Endothelial cell of umbilical vein (primary cell): ENCODE data around the gene LRP5. TPM values are rescaled to one million over a fixed set of nuclear protein-coding genes. Genes with fewer than 3 reads are reported as not detected.

Experiments
- BruUV-seq: library from RNA; stranded (reverse); fragments of 400-500 nt; replicated peaks from 2 replicates; lab custom pipeline; 2021; lab: Mats Ljungman, UMichigan
- CTCF ChIA-PET: fragments of 300-600, 350-600 bp; sonication (Branson Sonifier 250); formaldehyde crosslinking; loops from one replicate; lab custom pipeline; 2021; ENCODE audit warnings: antibody characterized with exemption, inconsistent platforms; lab: Charles Lee
- POLR2A ChIA-PET: fragments of 300-600, 350-600 bp; sonication (Branson Sonifier 250); formaldehyde crosslinking; loops from one replicate; lab custom pipeline; 2021; ENCODE audit warnings: antibody characterized with exemption, inconsistent platforms; lab: Charles Lee
- DNase-seq: peaks from one replicate; pipeline ENCODE4 v3.0.0-alpha.2; 2011; ENCODE audit warnings: low read depth, low spot score
- FAIRE-seq: peaks from 2 replicates; lab custom pipeline; 2011; peaks lifted over from hg19 to GRCh38; lab: Jason Lieb, UNC
- H2AFZ ChIP-seq: 2 replicates; pipeline ENCODE4 v1.6.0; 2012; ENCODE audit warnings: low read depth, low read length, control low read depth, inconsistent platforms
- H3K27ac ChIP-seq: 2 replicates; pipeline ENCODE4 v1.5.1; 2011; ENCODE audit warnings: low read depth, mild to moderate bottlenecking, control low read depth, low read length, moderate library complexity; ENCODE audit not compliant: insufficient read depth
- H3K27me3 ChIP-seq, 2 experiments: 2 replicates each; pipeline versions ENCODE4 v1.6.0 to v1.6.1; 2011; ENCODE audit warnings: low read length in 2 of 2, mixed read lengths in 1 of 2; ENCODE audit not compliant: control insufficient read depth in 2 of 2, insufficient read depth in 2 of 2
- H3K36me3 ChIP-seq, 2 experiments: 2 replicates in 1 of 2; 3 replicates in 1 of 2; pipeline ENCODE4 v1.5.1; 2011; ENCODE audit warnings: low read length in 2 of 2, mild to moderate bottlenecking in 1 of 2, moderate library complexity in 1 of 2; ENCODE audit not compliant: control insufficient read depth in 2 of 2, insufficient read depth in 2 of 2; ENCODE audit errors: extremely low read depth in 1 of 2
- H3K4me1 ChIP-seq: 3 replicates; pipeline ENCODE4 v1.5.1; 2011; ENCODE audit warnings: mild to moderate bottlenecking, low read length; ENCODE audit not compliant: control insufficient read depth, insufficient read depth; ENCODE audit errors: extremely low read depth
- H3K4me2 ChIP-seq: 2 replicates; pipeline ENCODE4 v1.6.1; 2011; ENCODE audit warnings: low read length, control low read depth, mixed read lengths; ENCODE audit not compliant: insufficient read depth
- H3K4me3 ChIP-seq, 3 experiments: fragments of 200-600 bp in 1 of 3; sonication (generic), shearing (Covaris generic) in 1 of 3; replicated peaks in 1 of 3; 2 replicates each; pipeline ENCODE4 v1.5.1; 2011 to 2016; ENCODE audit warnings: control low read depth in 3 of 3, low read length in 3 of 3, mild to moderate bottlenecking in 2 of 3, inconsistent platforms in 1 of 3, low read depth in 1 of 3, moderate library complexity in 1 of 3; ENCODE audit not compliant: insufficient read depth in 1 of 3
- H3K79me2 ChIP-seq: 2 replicates; pipeline ENCODE4 v1.6.0; 2012; ENCODE audit warnings: low read length, inconsistent platforms; ENCODE audit not compliant: control insufficient read depth, insufficient read depth
- H3K9ac ChIP-seq: replicated peaks from 2 replicates; pipeline ENCODE3; 2011; ENCODE audit warnings: low read length, control low read depth; ENCODE audit not compliant: insufficient read depth; ENCODE audit errors: extremely low read depth
- H3K9me1 ChIP-seq: replicated peaks from 3 replicates; pipeline ENCODE4 v1.6.0; 2011; ENCODE audit warnings: mild to moderate bottlenecking, low read length; ENCODE audit not compliant: control insufficient read depth, insufficient read depth; ENCODE audit errors: extremely low read depth
- H3K9me3 ChIP-seq: replicated peaks from 2 replicates; pipeline ENCODE4 v1.5.1; 2012; ENCODE audit warnings: low read length, inconsistent platforms; ENCODE audit not compliant: control insufficient read depth, insufficient read depth
- H4K20me1 ChIP-seq: replicated peaks from 2 replicates; pipeline ENCODE3; 2011; ENCODE audit warnings: mild to moderate bottlenecking, low read length; ENCODE audit not compliant: control insufficient read depth, insufficient read depth; ENCODE audit errors: extremely low read depth
- CTCF ChIP-seq, 2 donors: IDR thresholded peaks; 1 replicate in 1 of 2; 2 replicates in 1 of 2; pipeline ENCODE4 v1.5.1; 2011; ENCODE audit warnings: low read length in 2 of 2, mild to moderate bottlenecking in 2 of 2, moderate library complexity in 2 of 2, control low read depth in 1 of 2, inconsistent platforms in 1 of 2, low read depth in 1 of 2; ENCODE audit not compliant: insufficient read depth in 1 of 2; ENCODE audit errors: extremely low read depth in 1 of 2
- EZH2 ChIP-seq: IDR thresholded peaks from 2 replicates; pipeline ENCODE4 v1.6.1; 2012; ENCODE audit warnings: borderline replicate concordance, low read depth, mild to moderate bottlenecking, moderate library complexity, low read length, inconsistent platforms; ENCODE audit not compliant: severe bottlenecking
- FOS ChIP-seq: IDR thresholded peaks from 2 replicates; pipeline ENCODE4 v1.6.1; 2011; ENCODE audit warnings: mild to moderate bottlenecking, low read length, moderate library complexity, borderline replicate concordance; ENCODE audit not compliant: insufficient read depth
- GATA2 ChIP-seq: IDR thresholded peaks from 2 replicates; pipeline ENCODE4 v1.7.0; 2011; ENCODE audit warnings: low read depth, mild to moderate bottlenecking, moderate library complexity, mixed read lengths, low read length; ENCODE audit not compliant: insufficient read length, insufficient read depth
- JUN ChIP-seq: IDR thresholded peaks from 2 replicates; pipeline ENCODE4 v1.6.1; 2011; ENCODE audit warnings: borderline replicate concordance, low read depth; ENCODE audit not compliant: insufficient read length, insufficient read depth
- MAX ChIP-seq: IDR thresholded peaks from 2 replicates; pipeline ENCODE4 v1.6.1; 2011; ENCODE audit not compliant: insufficient read depth, insufficient read length
- MYC ChIP-seq: IDR thresholded peaks from one replicate; pipeline ENCODE4 v1.6.1; 2011; ENCODE audit warnings: mild to moderate bottlenecking, low read depth, low read length
- POLR2A ChIP-seq: IDR thresholded peaks from 2 replicates; pipeline ENCODE4 v1.6.1; 2012; ENCODE audit warnings: low read depth, mild to moderate bottlenecking, control low read depth, low read length
- POLR2AphosphoS5 ChIP-seq: IDR thresholded peaks from 2 replicates; pipeline ENCODE4 v1.6.1; 2012; ENCODE audit warnings: low read depth, mild to moderate bottlenecking, control low read depth, low read length, moderate library complexity; ENCODE audit not compliant: insufficient read depth
- dilution Hi-C: fragments of 300-500 bp; cut with MboI; formaldehyde crosslinking; loops from one replicate; pipeline ENCODE4 v1.15.0; 2019; ENCODE audit warnings: low sequenced_read_pairs; ENCODE audit not compliant: extremely low pct_ligation_motif_present
- intact Hi-C: fragments of 100-400 bp; cut with micrococcal nuclease; formaldehyde crosslinking; loops from one replicate; pipeline ENCODE4 v1.10.0; 2022
- polyA plus RNA-seq, 4 experiments: library from polyadenylated mRNA; depleted of rRNA in 3 of 4; stranded (reverse) in 3 of 4; unstranded in 1 of 4; fragments of >200 nt; gene quantifications; 2 replicates each; pipeline versions ENCODE4 v1.2.1 to v1.2.3, GENCODE V29; 2011 to 2012; ENCODE audit warnings: missing spikeins in 1 of 4
- total RNA-seq: library from RNA; stranded (reverse); gene quantifications from 2 replicates; pipeline ENCODE4 v1.2.3, GENCODE V29; 2021

LRP5 gene
- total and polyA plus RNA-seq, 2 donors (not counting 3 experiments of a cell fraction or from before 2014, with no cell fraction given), result 35.1 to 51.8 TPM

- intact Hi-C loops (no loop called here), dilution Hi-C loops (no loop called here)
- CTCF ChIA-PET, result interaction anchor here (0.6 to 1.1 kb wide), 2 partner anchors 14 to 170 kb away, joined by 3 to 4 read pairs; no protein-coding TSS in a partner anchor
- Histone ChIP-seq H2AFZ (no peak overlapping the region), H4K20me1 (no peaks in the 10 kb centered on the region), H3K27ac (no peak overlapping the region), H3K4me3 (no peak overlapping the region), H3K4me2 (no peak overlapping the region), H3K4me1 (no peaks in the 10 kb centered on the region), H3K9ac (no peak overlapping the region), H3K27me3 (no peaks in the 10 kb centered on the region), H3K36me3 (peaks cover 3 to 40% of the 10 kb centered on the region in 2 experiments), H3K9me3 (no peaks in the 10 kb centered on the region), H3K79me2 (no peaks in the 10 kb centered on the region), H3K9me1 (no peaks in the 10 kb centered on the region)
- BruUV-seq, result no TSS peak
- POLR2A ChIA-PET, result interaction anchor here (0.6 kb wide), 1 partner anchor 47 kb away, joined by 5 read pairs; no protein-coding TSS in a partner anchor
- TF ChIP-seq MAX (no peak), MYC (no peak), JUN (no peak), POLR2A (no peak), GATA2 (no peak), FOS (no peak), EZH2 (no peak), CTCF (IDR thresholded peaks at IDR 0.05; ENCODE audit: extremely low read depth in 1 of 2, insufficient read depth in 1 of 2, low read depth in 1 of 2, low read length in 2 of 2) (no peak), POLR2AphosphoS5 (no peak)
- FAIRE-seq (no peak), DNase-seq (peak; percentile 63)
Measured at GRCh38 chr11:68406324-68407313, 94.2 kb downstream of the LRP5 start.
